ENCODE results near the gene ZNF366.

The ZNF366 gene, protein sequence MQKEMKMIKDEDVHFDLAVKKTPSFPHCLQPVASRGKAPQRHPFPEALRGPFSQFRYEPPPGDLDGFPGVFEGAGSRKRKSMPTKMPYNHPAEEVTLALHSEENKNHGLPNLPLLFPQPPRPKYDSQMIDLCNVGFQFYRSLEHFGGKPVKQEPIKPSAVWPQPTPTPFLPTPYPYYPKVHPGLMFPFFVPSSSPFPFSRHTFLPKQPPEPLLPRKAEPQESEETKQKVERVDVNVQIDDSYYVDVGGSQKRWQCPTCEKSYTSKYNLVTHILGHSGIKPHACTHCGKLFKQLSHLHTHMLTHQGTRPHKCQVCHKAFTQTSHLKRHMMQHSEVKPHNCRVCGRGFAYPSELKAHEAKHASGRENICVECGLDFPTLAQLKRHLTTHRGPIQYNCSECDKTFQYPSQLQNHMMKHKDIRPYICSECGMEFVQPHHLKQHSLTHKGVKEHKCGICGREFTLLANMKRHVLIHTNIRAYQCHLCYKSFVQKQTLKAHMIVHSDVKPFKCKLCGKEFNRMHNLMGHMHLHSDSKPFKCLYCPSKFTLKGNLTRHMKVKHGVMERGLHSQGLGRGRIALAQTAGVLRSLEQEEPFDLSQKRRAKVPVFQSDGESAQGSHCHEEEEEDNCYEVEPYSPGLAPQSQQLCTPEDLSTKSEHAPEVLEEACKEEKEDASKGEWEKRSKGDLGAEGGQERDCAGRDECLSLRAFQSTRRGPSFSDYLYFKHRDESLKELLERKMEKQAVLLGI

DNA sequence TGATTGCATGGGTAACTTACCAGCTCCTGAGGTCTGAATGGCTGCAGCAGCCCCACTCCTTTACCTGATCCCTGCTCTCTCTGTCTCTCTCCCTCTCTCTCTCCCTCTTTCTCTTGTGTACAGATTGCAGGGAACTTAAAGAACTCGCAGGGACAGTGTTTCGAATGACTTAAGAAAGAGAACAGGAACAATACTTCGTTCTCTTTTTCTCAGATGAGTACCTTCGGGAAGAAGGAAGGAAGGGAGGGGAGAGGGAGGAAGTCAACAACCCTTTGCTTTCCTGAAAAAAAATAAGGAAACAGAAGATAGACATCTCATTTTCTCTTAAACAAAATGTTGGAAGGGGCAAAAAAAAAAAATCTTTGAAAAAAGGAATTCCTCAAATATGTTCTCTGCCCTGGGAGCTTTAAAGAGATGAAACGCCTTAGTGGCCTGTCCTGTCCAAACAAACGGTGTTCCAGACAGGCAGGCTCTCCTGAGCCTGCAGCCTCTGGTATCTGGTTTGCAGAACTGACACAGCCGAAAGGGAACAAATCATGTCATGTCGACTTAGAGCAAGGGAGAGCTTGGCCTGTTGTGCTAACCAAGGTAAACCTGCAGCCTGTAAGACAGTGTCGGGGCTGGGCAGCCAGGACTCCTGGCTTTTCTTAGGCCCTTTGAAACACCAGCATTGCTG, at the start of gene ZNF366:
ZNF366 (minus strand) TSS at position 180 of the 676 bp plus-strand sequence. CDS start 45,914 bp downstream, outside the sequence.
- in situ Hi-C loops (cut with MboI; ENCODE audit: low pct_unique_long_range_greater_than_20kb, low sequenced_read_pairs) = loop anchor here (25.0 kb wide), 1 partner anchor 145 kb away; no protein-coding TSS in a partner anchor
- peak; percentile 25 for DNase-seq

DNA sequence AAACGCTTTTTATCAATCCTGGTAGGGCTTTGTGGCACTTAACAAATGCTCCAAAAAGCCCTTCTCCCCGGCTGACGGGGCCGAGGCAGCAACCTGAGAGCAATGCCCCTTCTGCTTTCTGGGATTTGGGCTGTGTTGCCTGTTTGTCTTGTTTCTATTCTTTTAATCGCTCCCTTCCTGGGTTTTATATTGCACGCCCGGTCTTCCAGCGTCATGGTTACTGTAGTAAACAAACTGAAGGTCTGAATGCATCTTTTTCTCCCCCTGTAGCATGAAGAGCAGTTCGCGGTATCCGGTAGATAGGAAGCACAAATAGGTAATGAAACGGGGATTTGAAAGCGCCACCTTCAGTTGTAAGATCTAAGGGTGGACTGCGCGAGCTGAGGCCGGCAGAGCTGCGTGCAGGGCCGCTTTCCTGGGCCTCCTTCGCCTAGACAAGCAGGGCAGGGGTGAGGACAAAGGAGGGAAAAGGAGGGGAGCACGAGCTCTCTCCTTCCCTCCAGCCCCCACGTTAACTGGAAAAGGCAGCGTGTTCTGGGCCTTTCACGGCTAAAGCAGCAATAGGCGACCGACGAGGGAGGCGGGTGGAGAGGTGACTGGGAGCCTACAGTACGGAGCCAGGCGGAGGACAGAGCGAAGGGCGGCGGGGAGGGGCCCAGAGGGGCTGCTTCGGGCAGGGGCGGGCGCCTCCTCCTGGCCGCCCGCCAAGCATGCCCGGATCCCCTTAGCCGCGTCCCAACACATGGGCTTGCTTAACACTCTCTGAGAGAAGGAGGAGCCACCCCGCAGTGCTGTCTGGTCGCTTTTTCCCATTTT, 49.3 kb upstream of the ZNF366 start:
- in situ Hi-C loops (cut with MboI; ENCODE audit: low pct_unique_long_range_greater_than_20kb, low sequenced_read_pairs) = no loop called here

DNA sequence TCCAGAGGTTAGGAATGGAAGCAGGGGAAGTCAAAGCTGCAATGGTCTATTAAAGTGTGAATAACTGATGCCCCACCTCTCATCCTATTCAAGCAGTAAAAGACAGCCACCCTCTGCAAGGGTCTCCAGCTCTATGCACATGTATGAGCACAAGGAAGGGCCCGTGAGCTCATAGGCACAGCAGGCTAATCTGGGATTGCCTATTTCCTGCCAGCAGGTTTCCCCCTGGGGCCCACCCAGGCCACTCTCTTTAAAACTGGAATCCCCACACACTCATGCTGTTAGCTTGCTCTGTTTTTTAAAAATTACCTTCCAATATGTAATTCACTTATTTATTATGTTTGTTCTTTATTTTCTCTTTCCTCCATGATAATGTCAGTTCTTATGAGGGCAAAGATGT, 48.7 kb upstream of the ZNF366 start:
- DNase-seq = no peak
- in situ Hi-C loops (cut with MboI; ENCODE audit: low pct_unique_long_range_greater_than_20kb, low sequenced_read_pairs) = no loop called here

More for the DNA sequence above, 49.3 kb upstream of the ZNF366 start:
- no peak for DNase-seq

DNA sequence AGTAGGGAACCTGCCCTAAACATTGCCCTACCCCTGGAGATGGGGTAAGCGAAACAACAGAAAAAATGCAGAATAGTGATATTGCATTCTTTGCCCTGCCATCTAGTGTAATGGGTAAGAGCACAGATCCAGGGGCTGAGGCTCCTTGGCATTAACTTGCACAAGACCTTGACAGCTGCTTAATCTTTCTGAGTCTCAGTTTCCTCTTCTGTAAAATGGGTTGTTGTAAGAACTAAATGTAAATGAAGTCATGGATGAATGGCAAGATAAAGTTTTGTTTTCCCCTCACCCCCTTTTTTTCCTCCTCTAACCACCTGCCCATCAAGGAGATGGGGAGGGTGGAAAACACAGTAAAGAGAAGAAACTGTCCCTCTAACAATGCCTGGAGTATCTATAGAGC, 47.7 kb upstream of the ZNF366 start:
- DNase-seq = no peak
- in situ Hi-C loops (cut with MboI; ENCODE audit: low pct_unique_long_range_greater_than_20kb, low sequenced_read_pairs) = no loop called here

DNA sequence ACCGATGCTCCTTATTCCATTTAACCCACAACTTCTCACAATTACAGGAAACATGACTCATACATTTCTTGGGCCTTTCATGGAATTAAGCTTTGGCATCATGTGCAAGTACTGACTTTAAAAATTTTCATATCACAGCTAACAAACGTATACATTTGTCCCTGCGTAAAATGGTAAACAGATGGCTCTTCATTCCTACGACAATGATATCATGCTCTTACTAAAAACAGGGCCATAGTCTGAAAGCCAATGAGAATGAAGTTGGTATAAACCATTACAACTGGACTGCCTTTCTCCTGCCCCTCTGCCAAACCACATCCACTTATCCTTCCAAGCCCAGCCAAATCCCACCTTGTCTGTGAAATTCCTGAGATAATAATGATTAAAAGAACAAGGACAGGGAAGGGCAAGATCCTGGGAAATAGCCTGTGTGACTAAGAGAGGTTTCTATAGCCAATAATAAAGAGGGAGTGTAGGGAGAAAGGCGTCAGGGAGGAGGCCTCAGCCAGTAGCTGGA, 44.9 kb upstream of the ZNF366 start:
- in situ Hi-C loops (cut with MboI; ENCODE audit: low pct_unique_long_range_greater_than_20kb, low sequenced_read_pairs) = no loop called here
- no peak for DNase-seq

DNA sequence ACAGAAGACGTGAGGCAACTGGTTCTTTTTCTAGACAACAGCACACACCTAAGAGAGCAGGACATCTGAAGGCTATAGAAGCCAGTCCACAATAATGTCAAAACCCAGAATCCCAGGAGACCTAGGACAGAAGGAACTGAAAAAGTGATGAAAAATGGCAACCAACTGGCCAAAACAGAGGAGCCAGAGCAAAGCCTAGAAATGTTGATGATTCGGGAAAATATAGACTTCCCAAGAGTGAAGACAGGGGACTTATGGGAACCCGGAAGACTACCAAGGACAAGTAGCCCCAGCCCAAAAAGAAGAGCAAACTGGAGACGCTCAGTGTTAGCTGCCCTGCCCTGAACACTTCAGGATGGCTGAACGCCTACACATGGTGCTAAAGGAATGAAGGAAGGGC, 43.4 kb upstream of the ZNF366 start:
- in situ Hi-C loops (cut with MboI; ENCODE audit: low pct_unique_long_range_greater_than_20kb, low sequenced_read_pairs) = no loop called here

DNA sequence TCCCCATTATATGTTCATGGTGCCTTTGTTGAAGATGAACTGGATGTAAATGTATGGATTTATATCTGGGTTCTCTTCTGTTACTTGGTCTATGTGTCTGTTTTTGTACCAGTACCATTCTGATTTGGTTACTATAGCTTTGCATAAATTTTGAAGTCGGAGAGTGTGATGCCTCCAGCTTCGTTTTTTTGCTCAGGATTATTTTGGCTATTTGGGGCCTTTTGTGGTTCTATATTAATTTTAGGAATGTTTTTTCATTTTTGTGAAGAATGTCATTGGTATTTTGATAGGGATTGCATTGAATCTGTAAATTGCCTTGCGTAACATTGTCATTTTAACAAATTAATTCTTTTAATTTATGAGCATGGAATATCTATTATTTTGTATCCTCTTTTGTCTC, 36.6 kb upstream of the ZNF366 start:
- DNase-seq = no peak
- in situ Hi-C loops (cut with MboI; ENCODE audit: low pct_unique_long_range_greater_than_20kb, low sequenced_read_pairs) = no loop called here

More for the DNA sequence above, 43.4 kb upstream of the ZNF366 start:
- DNase-seq = no peak

DNA sequence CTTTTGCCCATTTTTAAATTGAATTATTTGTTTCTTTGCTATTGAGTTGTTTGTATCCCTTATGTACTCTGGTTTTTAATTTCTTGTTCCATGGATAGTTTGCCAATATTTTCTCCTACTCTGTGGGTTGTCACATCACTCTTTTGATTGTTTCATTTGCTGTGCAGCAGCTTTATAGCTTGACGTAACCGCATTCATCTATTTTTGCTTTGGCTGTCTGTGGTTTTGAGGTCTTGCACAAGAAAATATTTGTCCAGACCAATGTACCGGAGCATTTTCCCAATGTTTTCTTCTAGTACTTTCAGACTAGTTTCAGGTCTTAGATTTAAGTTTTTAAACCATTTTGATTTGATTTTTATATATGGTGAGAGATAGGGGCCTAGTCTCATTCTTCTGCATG, 36.2 kb upstream of the ZNF366 start:
- in situ Hi-C loops (cut with MboI; ENCODE audit: low pct_unique_long_range_greater_than_20kb, low sequenced_read_pairs) = no loop called here
- peak; percentile 28 for DNase-seq

DNA sequence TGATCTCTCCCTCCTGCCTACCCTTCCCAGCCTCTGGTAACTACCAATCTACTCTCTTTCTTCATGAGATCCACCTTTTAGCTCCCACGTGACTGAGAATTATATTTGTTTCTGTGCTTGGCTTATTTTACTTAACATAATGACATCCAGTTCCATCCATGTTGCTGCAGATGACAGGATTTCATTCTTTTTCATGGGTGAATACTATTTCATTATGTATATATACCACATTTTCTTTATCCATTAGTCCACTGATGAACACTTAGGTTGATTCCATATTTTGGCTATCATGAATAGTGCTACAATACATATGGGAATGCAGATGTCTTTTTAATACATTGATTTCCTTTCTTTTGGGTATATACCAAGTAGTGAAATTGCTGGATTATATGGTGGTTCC, 35.5 kb upstream of the ZNF366 start:
- DNase-seq = no peak
- in situ Hi-C loops (cut with MboI; ENCODE audit: low pct_unique_long_range_greater_than_20kb, low sequenced_read_pairs) = no loop called here

DNA sequence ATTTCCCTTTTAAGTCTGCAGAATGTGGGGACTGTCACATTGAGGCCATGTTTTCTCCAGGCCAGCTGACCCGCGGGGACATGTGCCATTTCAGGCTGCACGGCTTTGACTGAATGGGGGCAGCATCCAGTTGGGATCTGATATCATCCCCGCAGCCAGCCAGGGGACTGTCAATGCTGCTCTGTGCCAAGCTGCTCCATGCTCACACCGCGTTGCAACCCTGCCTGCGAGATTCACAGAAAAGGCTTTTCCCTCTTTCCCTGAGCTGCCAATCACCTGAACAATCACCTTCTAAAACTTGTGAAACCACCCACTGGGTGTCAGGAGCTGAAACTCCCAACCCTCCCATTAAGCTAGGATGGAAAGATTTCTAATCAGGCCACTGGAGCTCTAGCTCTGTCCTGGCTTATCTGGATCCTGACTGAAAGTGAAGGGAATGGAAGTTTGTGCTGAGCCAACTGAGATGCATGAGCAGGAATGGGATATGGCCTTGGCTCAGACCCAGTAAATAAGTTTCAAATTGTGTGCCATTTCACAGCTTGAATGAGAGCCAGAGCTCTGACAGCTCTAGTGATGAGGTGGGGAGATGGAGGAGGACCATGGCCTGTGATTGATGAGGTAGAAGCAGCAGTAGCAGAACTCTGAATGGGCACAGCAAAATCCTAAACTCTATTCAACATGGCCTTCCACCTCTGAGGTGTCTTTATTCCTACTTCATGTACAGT, 34.5 kb upstream of the ZNF366 start:
- DNase-seq = no peak
- in situ Hi-C loops (cut with MboI; ENCODE audit: low pct_unique_long_range_greater_than_20kb, low sequenced_read_pairs) = no loop called here

DNA sequence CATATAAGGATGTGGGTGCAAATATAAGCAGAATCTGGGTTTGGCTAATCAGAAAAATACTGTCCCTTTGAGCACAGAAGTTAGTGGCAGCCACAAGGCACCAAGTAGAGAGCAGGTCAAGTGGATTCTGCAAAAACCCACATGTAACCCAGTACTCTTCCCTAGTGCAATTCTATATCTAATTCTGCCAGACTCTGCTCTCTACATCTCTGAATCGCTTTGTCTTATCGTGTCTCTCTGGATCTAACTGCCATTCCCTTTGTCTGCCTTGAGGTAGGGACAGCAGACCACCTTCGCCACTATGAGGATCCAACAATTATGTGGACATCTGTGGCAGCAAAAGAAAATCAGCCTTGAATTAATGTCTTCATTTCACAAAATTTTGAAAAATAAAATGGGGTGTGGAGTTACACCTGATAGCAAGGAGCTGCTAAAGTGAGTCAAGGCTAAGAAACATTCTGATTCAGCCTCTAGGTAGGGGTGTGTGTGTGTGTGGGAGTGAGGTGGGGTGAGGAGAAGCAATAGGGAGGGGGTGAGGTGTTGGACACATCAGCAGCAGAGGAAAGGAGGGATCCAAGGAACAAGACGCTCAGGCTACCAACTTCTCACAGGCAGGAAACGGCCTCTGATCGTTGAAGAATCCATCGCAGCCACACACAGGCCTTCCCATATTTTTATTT, 33.7 kb upstream of the ZNF366 start:
- DNase-seq = no peak
- in situ Hi-C loops (cut with MboI; ENCODE audit: low pct_unique_long_range_greater_than_20kb, low sequenced_read_pairs) = no loop called here

DNA sequence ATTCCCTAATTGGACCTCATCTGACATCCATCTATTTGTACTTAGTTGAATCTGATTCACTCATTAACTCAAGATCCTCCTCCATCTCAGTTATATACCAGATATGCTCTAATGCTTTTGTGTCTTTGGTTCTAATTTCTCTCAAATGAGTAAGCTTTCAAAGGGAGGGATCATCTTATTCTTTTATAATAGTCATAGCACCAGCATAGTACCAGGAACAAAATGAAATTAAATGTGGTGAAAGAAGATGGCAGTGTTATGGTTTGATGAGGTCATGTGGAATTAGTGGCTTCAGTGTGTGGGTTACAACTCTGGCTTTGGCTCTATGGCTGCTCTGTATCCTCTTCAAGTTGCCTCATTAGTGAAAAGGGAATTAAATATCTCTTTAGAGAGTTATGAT, 32.5 kb upstream of the ZNF366 start:
- DNase-seq = no peak
- in situ Hi-C loops (cut with MboI; ENCODE audit: low pct_unique_long_range_greater_than_20kb, low sequenced_read_pairs) = no loop called here

DNA sequence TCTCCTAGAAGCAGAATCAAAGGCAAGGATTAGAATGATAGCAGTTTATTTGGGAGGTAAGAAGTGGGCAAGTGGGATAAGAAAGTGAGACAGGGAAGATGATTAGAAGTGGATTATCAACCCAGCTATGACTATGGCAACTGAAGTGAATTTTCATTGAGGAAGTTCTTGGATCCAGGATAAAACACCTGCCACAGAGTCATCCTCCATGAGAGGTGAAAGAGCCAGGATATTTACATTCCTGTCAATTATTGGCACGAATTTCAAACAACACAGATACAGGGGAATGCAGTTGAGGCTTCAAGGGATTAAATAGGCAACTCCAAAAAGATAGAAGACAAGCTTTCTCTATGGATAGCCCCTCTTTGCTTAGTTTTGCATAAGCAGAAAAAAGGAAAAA, 31.8 kb upstream of the ZNF366 start:
- DNase-seq = no peak
- in situ Hi-C loops (cut with MboI; ENCODE audit: low pct_unique_long_range_greater_than_20kb, low sequenced_read_pairs) = no loop called here

DNA sequence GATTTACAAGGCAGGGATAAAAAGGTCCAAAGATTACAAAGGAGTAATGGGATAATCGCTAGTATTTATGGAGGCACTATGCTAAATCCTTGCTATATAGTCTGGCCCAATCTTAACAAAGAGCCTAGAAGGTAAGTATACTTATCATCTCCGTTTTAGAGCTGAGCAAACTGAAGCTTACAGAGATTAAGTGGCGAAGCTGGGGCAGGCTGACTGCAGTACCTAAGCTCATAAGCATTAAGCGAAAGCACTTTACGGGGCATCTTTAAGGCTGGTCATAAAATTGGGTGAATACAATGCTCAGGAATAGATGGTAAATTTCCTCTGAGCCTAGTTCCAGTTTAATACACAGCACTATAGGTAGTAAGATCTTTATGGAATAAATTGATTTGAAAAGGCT, 30.0 kb upstream of the ZNF366 start:
- DNase-seq = no peak
- in situ Hi-C loops (cut with MboI; ENCODE audit: low pct_unique_long_range_greater_than_20kb, low sequenced_read_pairs) = no loop called here

DNA sequence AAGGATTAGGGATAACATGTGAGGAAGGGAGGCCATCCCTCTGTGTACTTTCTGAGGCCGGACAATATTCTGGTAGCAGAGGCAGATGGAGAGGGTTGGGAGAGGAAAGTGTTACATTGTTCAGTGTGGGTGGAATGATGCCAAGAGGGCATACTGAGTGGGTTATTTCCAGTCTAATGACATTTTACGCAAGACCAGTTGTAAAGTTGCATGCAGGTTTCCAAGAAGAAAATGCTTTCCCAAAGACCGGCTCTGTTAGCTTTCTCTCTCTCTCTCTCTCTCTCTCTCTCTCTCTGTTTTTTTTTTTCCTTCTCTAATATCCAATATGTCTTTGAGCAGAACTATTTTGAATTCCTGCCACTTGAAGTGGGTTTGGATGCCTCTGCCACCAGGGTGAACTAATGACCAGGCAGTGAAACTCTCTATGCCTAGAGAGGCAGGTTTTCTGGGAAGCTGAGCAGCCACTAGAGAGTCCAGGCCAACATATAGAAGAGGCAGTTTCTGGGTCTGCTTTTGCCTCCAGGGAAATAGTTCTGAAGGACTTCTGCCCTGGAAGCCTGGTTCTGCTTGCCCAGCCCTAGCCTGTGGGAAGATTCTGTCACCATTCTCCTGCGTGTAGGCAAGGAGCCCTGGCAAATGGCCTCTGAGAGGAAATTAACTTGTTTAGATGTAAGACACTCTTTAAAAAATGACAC, 24.4 kb upstream of the ZNF366 start:
- in situ Hi-C loops (cut with MboI; ENCODE audit: low pct_unique_long_range_greater_than_20kb, low sequenced_read_pairs) = no loop called here
- DNase-seq = no peak

DNA sequence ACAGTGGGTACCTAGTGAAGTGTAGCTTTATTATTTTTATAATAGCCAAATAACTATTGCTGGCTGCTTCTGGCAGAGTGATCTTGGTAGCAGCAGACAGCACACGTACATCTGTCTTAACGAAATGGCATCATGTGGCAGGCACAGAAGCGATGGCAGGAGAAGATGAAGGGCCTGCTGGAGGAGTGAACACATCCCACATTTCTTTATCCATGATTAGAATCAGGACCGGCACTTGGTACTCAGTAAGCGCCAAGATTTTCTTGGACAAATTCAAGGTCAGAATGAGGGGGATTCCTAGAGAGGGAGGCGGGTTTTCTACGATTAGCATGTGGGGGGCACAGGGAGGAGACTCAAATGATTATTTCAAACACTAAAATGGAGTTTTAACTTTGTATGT, 23.0 kb upstream of the ZNF366 start:
- in situ Hi-C loops (cut with MboI; ENCODE audit: low pct_unique_long_range_greater_than_20kb, low sequenced_read_pairs) = no loop called here
- DNase-seq = no peak

DNA sequence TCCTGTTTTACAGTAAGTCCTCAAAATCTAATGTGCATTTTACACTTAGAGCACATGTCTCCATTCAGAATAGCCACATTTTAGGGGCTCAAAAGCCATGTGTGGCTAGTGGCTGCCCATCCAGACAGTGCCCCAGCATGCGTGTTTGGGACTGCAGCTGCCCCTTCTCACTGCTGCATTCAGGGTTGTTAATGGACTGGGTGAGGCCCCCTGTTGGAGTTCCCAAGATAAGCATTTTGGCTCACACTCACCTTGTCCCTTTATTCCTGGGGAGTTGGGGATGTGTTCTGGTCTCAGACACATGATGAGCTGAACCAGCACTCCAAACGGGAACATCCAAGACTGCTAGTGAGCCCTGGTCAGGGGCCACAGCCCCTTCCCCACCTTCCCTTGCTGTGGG, 22.2 kb upstream of the ZNF366 start:
- DNase-seq = no peak
- in situ Hi-C loops (cut with MboI; ENCODE audit: low pct_unique_long_range_greater_than_20kb, low sequenced_read_pairs) = no loop called here
